T follicular helper cell (primary cell): ENCODE data around the gene DHH.

Source experiments
- DNase-seq: peaks from one replicate; pipeline ENCODE4 v3.0.0-alpha.2; 2020; ENCODE audit warnings: low read depth

Gene DHH

GRCh38 chr12:49050507-49051372 lies 43.9 kb downstream of the DHH start:
- no peak for DNase-seq

DNA sequence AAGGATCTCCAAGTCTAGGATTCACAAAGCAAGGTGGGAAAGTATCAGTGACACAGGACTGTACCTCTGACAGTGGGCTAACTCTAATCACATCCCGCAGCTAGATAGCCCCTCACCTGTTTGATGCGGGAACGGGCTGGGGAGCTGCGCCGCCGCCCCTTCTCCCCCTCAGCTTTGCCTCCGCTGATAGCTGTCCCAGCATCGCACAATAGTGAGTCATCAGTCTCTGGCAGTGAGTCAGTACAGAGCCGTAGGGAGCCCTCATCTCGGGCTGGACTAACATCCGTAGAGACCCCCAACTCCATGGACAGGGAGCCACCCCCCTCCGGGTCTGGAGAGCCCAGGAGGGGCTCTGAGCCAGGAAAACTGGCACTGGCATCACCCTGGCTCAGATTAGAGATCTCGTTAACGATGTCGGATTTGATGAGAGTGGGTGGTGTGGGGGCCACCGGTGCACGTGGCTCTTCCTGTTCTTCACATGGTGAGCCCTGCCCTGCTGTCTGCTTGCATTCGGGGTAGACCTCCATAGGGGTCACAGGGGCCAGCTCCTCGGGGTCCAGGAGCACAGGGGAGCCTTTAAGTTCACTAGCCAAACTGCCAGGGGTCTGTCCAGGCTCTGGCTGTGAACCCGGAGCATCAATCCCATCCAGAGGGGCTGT lies 44.9 kb downstream of the DHH start:
- DNase-seq, result no peak

DNA sequence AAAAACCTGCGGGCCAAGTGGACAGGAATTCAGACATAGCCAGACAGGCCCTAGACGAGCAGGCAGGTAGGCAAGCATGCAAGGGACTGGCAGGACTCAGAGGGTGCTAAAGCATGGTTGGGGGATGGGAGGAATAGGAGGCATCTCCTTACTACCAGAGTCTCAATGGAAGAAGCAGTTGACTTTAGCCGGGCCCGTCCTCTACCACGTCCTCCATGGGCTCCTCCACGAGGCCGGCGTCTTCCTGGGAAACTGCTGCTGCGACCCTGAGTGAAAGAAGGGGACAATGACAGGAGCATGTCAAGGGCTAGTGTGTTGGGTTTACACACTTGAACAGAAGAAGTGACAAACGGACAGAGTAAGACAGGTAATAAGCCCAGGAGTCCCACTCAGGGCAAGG lies 45.6 kb downstream of the DHH start:
- DNase-seq, result no peak

DNA sequence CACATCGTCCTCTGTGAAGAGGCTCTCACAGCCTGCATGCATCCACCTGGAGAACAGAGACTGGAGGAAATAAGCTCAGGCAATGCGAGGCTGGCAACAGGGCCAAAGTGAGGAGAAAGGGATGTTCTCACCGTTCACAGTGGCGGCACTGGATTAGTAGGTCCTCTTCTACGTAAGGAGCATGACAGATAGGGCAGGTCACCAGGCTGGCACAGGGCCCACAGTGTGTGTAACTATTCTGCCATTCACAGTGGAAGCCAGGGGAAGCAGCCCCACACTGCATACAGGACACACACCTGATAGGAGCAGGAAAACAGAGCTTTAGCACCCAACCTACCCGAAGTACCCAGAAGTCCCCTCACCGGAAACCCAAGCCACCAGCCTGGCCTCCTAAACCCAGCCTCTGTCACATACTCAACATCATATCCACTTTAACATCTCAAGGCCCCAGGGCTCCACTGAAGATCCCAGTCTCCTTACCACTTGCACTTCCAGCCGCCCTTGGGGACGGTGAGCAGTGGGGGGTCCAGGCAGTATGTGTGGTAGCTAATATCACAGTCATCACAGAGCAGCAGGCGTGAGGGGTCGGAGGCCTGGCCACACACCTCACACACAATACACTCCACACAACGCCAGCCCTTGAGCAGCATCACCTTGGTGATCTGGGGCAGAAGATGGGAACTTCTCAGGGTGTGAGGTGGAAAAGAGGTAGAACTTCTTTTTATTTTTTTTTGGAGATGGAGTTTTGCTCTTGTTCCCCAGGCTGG lies 48.3 kb downstream of the DHH start:
- DNase-seq, result no peak

GRCh38 chr12:49044660-49045059 lies 49.9 kb downstream of the DHH start:
- no peak for DNase-seq

GRCh38 chr12:49043856-49044258 lies 50.7 kb downstream of the DHH start:
- peak; percentile 74 for DNase-seq

GRCh38 chr12:49043241-49043640 lies 51.4 kb downstream of the DHH start:
- DNase-seq, result no peak

- DNase-seq, result no peak
Observed at GRCh38 chr12:49041881-49042484, 52.6 kb downstream of the DHH start.

- DNase-seq, result no peak
Observed at GRCh38 chr12:49041036-49041880, 53.3 kb downstream of the DHH start.

GRCh38 chr12:49040364-49040855 lies 54.2 kb downstream of the DHH start:
- DNase-seq, result no peak

GRCh38 chr12:49039421-49040363 lies 54.9 kb downstream of the DHH start:
- no peak for DNase-seq

- no peak for DNase-seq
Observed at GRCh38 chr12:49038291-49038955, 56.2 kb downstream of the DHH start.

DNA sequence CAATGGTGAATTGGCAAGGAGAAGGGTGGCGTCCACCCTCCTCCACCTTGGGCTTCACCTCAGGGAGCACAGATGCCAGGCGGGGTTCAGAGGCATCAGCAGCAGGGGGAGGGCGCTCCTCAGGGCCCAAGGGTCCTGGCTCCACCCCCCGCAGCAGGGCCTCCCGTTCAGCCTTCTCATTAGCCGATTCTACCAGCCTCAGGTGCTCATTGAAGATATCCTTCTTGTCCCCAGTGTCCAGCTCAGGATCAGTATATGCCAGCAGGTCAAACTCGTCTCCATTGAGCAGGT lies 56.7 kb downstream of the DHH start:
- DNase-seq, result no peak

GRCh38 chr12:49037111-49037946 lies 57.3 kb downstream of the DHH start:
- DNase-seq, result no peak
